Measurements from ENCODE around the gene TCN1.

TCN1 gene

GRCh38 chr11:59839615-59840014 is 26.7 kb downstream of the TCN1 start:
- Histone ChIP-seq H3K9me2 (replicated peaks; ENCODE audit: control insufficient read depth, low read length) (no peaks in the 10 kb centered on the region), H3K4me2 (ENCODE audit: low read length) (no peak overlapping the region), H3K9me3 (ENCODE audit: control insufficient read depth, insufficient read depth, low read length) (no peaks in the 10 kb centered on the region), H3K4me3 (ENCODE audit: low read length) (no peak overlapping the region), H4K20me1 (ENCODE audit: control insufficient read depth, insufficient read depth, low read depth, low read length) (no peaks in the 10 kb centered on the region), H3F3A (ENCODE audit: control insufficient read depth, insufficient read depth) (no peaks in the 10 kb centered on the region), H3K79me2 (ENCODE audit: control insufficient read depth, low read length) (no peaks in the 10 kb centered on the region), H3K27me3 (ENCODE audit: control insufficient read depth, low read length) (no peaks in the 10 kb centered on the region), H3K27ac (ENCODE audit: low read depth, low read length) (no peak overlapping the region), H3K36me3 (ENCODE audit: control insufficient read depth, low read length) (no peaks in the 10 kb centered on the region), H3K4me1 (ENCODE audit: control insufficient read depth, low read length) (no peaks in the 10 kb centered on the region)
- TF ChIP-seq EZH2phosphoT487 (IDR thresholded peaks at IDR 0.05; ENCODE audit: borderline replicate concordance, low read length) (no peak), CTCF (IDR thresholded peaks at IDR 0.05; ENCODE audit: low read depth, low read length, poor library complexity, severe bottlenecking) (no peak)

- Histone ChIP-seq H3K4me3 (ENCODE audit: low read length) (no peak overlapping the region), H4K20me1 (ENCODE audit: control insufficient read depth, insufficient read depth, low read depth, low read length) (no peaks in the 10 kb centered on the region), H3F3A (ENCODE audit: control insufficient read depth, insufficient read depth) (no peaks in the 10 kb centered on the region), H3K4me1 (ENCODE audit: control insufficient read depth, low read length) (no peaks in the 10 kb centered on the region), H3K79me2 (ENCODE audit: control insufficient read depth, low read length) (no peaks in the 10 kb centered on the region), H3K27ac (ENCODE audit: low read depth, low read length) (no peak overlapping the region), H3K4me2 (ENCODE audit: low read length) (no peak overlapping the region), H3K27me3 (ENCODE audit: control insufficient read depth, low read length) (no peaks in the 10 kb centered on the region), H3K9me3 (ENCODE audit: control insufficient read depth, insufficient read depth, low read length) (no peaks in the 10 kb centered on the region), H3K36me3 (ENCODE audit: control insufficient read depth, low read length) (no peaks in the 10 kb centered on the region), H3K9me2 (replicated peaks; ENCODE audit: control insufficient read depth, low read length) (no peaks in the 10 kb centered on the region)
- TF ChIP-seq EZH2phosphoT487 (IDR thresholded peaks at IDR 0.05; ENCODE audit: borderline replicate concordance, low read length) (no peak), CTCF (IDR thresholded peaks at IDR 0.05; ENCODE audit: low read depth, low read length, poor library complexity, severe bottlenecking) (no peak)
Measured at GRCh38 chr11:59833602-59834001, 32.7 kb downstream of the TCN1 start.

- Histone ChIP-seq H3K4me2 (ENCODE audit: low read length) (no peak overlapping the region), H3K4me3 (ENCODE audit: low read length) (no peak overlapping the region), H3K36me3 (ENCODE audit: control insufficient read depth, low read length) (no peaks in the 10 kb centered on the region), H4K20me1 (ENCODE audit: control insufficient read depth, insufficient read depth, low read depth, low read length) (no peaks in the 10 kb centered on the region), H3K79me2 (ENCODE audit: control insufficient read depth, low read length) (no peaks in the 10 kb centered on the region), H3F3A (ENCODE audit: control insufficient read depth, insufficient read depth) (no peaks in the 10 kb centered on the region), H3K4me1 (ENCODE audit: control insufficient read depth, low read length) (no peaks in the 10 kb centered on the region), H3K9me2 (replicated peaks; ENCODE audit: control insufficient read depth, low read length) (no peaks in the 10 kb centered on the region), H3K27me3 (ENCODE audit: control insufficient read depth, low read length) (no peaks in the 10 kb centered on the region), H3K27ac (ENCODE audit: low read depth, low read length) (no peak overlapping the region), H3K9me3 (ENCODE audit: control insufficient read depth, insufficient read depth, low read length) (no peaks in the 10 kb centered on the region)
- TF ChIP-seq EZH2phosphoT487 (IDR thresholded peaks at IDR 0.05; ENCODE audit: borderline replicate concordance, low read length): no peak
- TF ChIP-seq CTCF (IDR thresholded peaks at IDR 0.05; ENCODE audit: low read depth, low read length, poor library complexity, severe bottlenecking): no peak
Measured at GRCh38 chr11:59829358-59829757, 36.9 kb downstream of the TCN1 start.
